CD14-positive monocyte (primary cell): ENCODE results near the gene CDYL2. TPM values are rescaled to one million over a fixed set of nuclear protein-coding genes. Genes with fewer than 3 reads are reported as not detected.

ENCODE experiments used
- DNase-seq, 3 donors: peaks; one replicate each; pipeline ENCODE4 v3.0.0-alpha.2; 2011 to 2022
- H2AFZ ChIP-seq: 2 replicates; pipeline ENCODE4 v1.6.0; 2012; ENCODE audit warnings: mild to moderate bottlenecking, low read depth, low read length, inconsistent platforms; ENCODE audit not compliant: insufficient read depth, poor library complexity, severe bottlenecking
- H3K27ac ChIP-seq, 2 donors: 1 replicate in 1 of 2; 2 replicates in 1 of 2; pipeline ENCODE4 v1.5.1; 2012 to 2013; ENCODE audit warnings: low read length in 2 of 2, control low read depth in 1 of 2, inconsistent platforms in 1 of 2, low read depth in 1 of 2, mild to moderate bottlenecking in 1 of 2
- H3K27me3 ChIP-seq, 2 donors: one replicate each; pipeline versions ENCODE4 v1.6.0 to v1.6.1; 2011 to 2013; ENCODE audit warnings: low read length in 2 of 2; ENCODE audit not compliant: control insufficient read depth in 2 of 2, insufficient read depth in 2 of 2
- H3K36me3 ChIP-seq, 2 donors: replicated peaks in 1 of 2; 1 replicate in 1 of 2; 2 replicates in 1 of 2; pipeline versions ENCODE4 v1.5.1 to v1.6.1; 2012 to 2013; ENCODE audit warnings: low read length in 2 of 2, control low read depth in 1 of 2, inconsistent platforms in 1 of 2, mild to moderate bottlenecking in 1 of 2; ENCODE audit not compliant: insufficient read depth in 2 of 2, control insufficient read depth in 1 of 2
- H3K4me1 ChIP-seq, 2 donors: 1 replicate in 1 of 2; 2 replicates in 1 of 2; pipeline versions ENCODE4 v1.5.1 to v1.6.1; 2012 to 2013; ENCODE audit warnings: low read length in 2 of 2, control low read depth in 1 of 2, inconsistent platforms in 1 of 2, mild to moderate bottlenecking in 1 of 2, moderate library complexity in 1 of 2; ENCODE audit not compliant: insufficient read depth in 2 of 2, control insufficient read depth in 1 of 2
- H3K4me2 ChIP-seq: replicated peaks from 2 replicates; pipeline ENCODE3; 2012; ENCODE audit warnings: low read length, moderate library complexity, mild to moderate bottlenecking; ENCODE audit not compliant: poor library complexity, severe bottlenecking; ENCODE audit errors: extremely low read depth
- H3K4me3 ChIP-seq, 3 experiments: fragments of 200-600 bp in 1 of 3; sonication (generic) in 1 of 3; replicated peaks in 1 of 3; 1 replicate in 2 of 3; 2 replicates in 1 of 3; pipeline ENCODE4 v1.5.1; 2011 to 2013; ENCODE audit warnings: low read length in 3 of 3, mild to moderate bottlenecking in 3 of 3, control low read depth in 2 of 3, low read depth in 2 of 3, inconsistent platforms in 1 of 3, moderate library complexity in 1 of 3
- H3K79me2 ChIP-seq: 2 replicates; pipeline ENCODE4 v1.6.0; 2012; ENCODE audit warnings: mild to moderate bottlenecking, control low read depth, inconsistent platforms, low read length, moderate library complexity; ENCODE audit not compliant: insufficient read depth
- H3K9ac ChIP-seq: 2 replicates; pipeline ENCODE4 v1.6.0; 2017; ENCODE audit warnings: low read length, mild to moderate bottlenecking; ENCODE audit not compliant: insufficient read depth, poor library complexity, severe bottlenecking
- H3K9me3 ChIP-seq, 2 donors: replicated peaks in 1 of 2; 1 replicate in 1 of 2; 2 replicates in 1 of 2; pipeline versions ENCODE4 v1.5.1 to v1.6.1; 2012 to 2013; ENCODE audit warnings: low read length in 2 of 2, control low read depth in 1 of 2; ENCODE audit not compliant: control insufficient read depth in 1 of 2, insufficient read depth in 1 of 2
- H4K20me1 ChIP-seq: 2 replicates; pipeline ENCODE4 v1.6.0; 2012; ENCODE audit warnings: mild to moderate bottlenecking, low read length, control low read depth, moderate library complexity; ENCODE audit not compliant: insufficient read depth
- H3K27ac Mint-ChIP-seq, 7 donors: one replicate each; pipeline ENCODE4 v1.8.0; 2020; ENCODE audit warnings: mild to moderate bottlenecking in 7 of 7, mixed read lengths in 7 of 7, moderate library complexity in 6 of 7, inconsistent platforms in 2 of 7
- H3K27me3 Mint-ChIP-seq, 3 donors: one replicate each; pipeline ENCODE4 v1.8.0; 2021 to 2022; ENCODE audit warnings: low read depth in 3 of 3, mild to moderate bottlenecking in 3 of 3, mixed read lengths in 3 of 3, moderate library complexity in 3 of 3, inconsistent platforms in 1 of 3
- H3K36me3 Mint-ChIP-seq, 2 donors: one replicate each; pipeline ENCODE4 v1.8.0; 2020; ENCODE audit warnings: mixed read lengths in 2 of 2, inconsistent platforms in 1 of 2, mild to moderate bottlenecking in 1 of 2
- H3K4me1 Mint-ChIP-seq: one replicate; pipeline ENCODE4 v1.8.0; 2020; ENCODE audit warnings: mild to moderate bottlenecking, mixed read lengths
- H3K4me3 Mint-ChIP-seq, 2 donors: one replicate each; pipeline ENCODE4 v1.8.0; 2020; ENCODE audit warnings: mild to moderate bottlenecking in 2 of 2, mixed read lengths in 2 of 2, moderate library complexity in 1 of 2
- H3K9me3 Mint-ChIP-seq, 7 donors: one replicate each; pipeline ENCODE4 v1.8.0; 2020 to 2022; ENCODE audit warnings: mixed read lengths in 7 of 7, mild to moderate bottlenecking in 6 of 7, moderate library complexity in 6 of 7, inconsistent platforms in 2 of 7
- CTCF ChIP-seq: fragments of 200-600 bp; IDR thresholded peaks from one replicate; pipeline ENCODE4 v1.8.0; 2022; ENCODE audit warnings: antibody characterized with exemption, mild to moderate bottlenecking
- WGBS: methylation state at CpG from one replicate; pipeline ENCODE4 v1.1.5; 2013; ENCODE audit warnings: missing lambda C conversion rate; ENCODE audit not compliant: insufficient coverage; 5-methylcytosine and 5-hydroxymethylcytosine counted together
- intact Hi-C, 2 donors: fragments of 100-400 bp; cut with micrococcal nuclease; formaldehyde crosslinking; loops; one replicate each; pipeline versions ENCODE4 v1.15.0 to v1.15.1; 2023
- polyA plus RNA-seq, 3 donors: library from polyadenylated mRNA; depleted of rRNA in 1 of 3; unstranded in 2 of 3; stranded (reverse) in 1 of 3; fragments of 300-500 nt in 2 of 3; fragments of >200 nt in 1 of 3; fragmentation: Illumina TruSeq in 2 of 3; gene quantifications; 1 replicate in 2 of 3; 2 replicates in 1 of 3; pipeline ENCODE4 v1.2.3, GENCODE V29; 2012 to 2021

CDYL2 gene
- polyA plus RNA-seq, 3 donors = 0.42 to 2.6 (median 0.93) TPM

DNA sequence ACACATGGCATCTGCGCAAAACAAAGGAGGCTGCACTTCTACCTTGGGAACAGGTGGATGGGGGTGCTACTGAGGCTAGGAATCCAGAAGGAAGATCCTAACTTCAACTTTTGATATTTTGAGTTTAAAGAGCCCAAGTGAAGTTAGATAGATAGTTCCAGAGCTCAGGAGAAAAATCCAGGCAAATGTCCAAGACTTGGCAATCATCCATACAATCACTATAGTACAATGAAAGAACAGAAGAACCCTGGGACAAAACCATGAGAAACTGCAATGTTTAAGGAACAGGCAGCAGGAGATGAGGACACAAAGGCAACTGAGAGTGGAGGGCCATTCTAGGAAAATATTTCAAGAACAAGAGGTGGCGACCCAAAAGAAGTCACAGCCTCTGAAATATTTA, 12.4 kb downstream of the CDYL2 start:
- Histone ChIP-seq H3K27me3 (no peaks in the 10 kb centered on the region), H3K4me2 (no peak overlapping the region)
- H3K36me3 Mint-ChIP-seq = no peaks in the 10 kb centered on the region

DNA sequence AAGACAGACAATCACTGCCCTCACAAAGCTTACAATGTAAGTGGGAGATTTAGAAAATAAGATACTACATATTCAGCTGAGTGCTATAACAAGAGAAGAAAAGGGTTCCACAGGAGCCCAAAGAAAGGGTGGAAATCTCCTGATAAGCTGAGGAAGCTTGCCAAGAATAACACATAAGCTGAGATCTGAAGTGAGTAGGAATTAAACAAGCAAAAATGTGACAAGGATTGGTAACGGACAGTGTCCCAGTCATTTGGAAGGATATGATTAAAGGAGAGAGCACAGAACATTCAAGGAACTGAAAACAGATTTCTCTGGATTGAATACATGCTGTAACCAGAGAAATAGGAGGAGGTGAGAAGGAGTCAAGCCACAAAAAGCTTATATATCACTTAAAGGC, 13.0 kb downstream of the CDYL2 start:
- Mint-ChIP-seq H3K36me3 (no peaks in the 10 kb centered on the region), H3K4me1 (no peaks in the 10 kb centered on the region), H3K4me3 (no peak overlapping the region), H3K9me3 (peaks cover 1 to 6% (median 6%) of the 10 kb centered on the region in 7 donors), H3K27me3 (no peaks in the 10 kb centered on the region), H3K27ac (no peak overlapping the region)
- H3K79me2 ChIP-seq = peaks cover 4% of the 10 kb centered on the region
- no peak overlapping the region for H3K27ac ChIP-seq
- H3K9ac ChIP-seq = no peak overlapping the region
- no peak overlapping the region for H3K4me2 ChIP-seq
- DNase-seq = no peak
- no peak overlapping the region for H3K4me3 ChIP-seq
- H3K27me3 ChIP-seq = no peaks in the 10 kb centered on the region
- TF ChIP-seq CTCF = no peak
- peaks cover 17% of the 10 kb centered on the region for H4K20me1 ChIP-seq
- H3K9me3 ChIP-seq = no peaks in the 10 kb centered on the region
- intact Hi-C loops = no loop called here
- H3K36me3 ChIP-seq = no peaks in the 10 kb centered on the region
- 82% methylated on average over 1 of the region's 1 CpG for WGBS
- no peak overlapping the region for H2AFZ ChIP-seq
- H3K4me1 ChIP-seq = no peaks in the 10 kb centered on the region

More for the DNA sequence above, 12.4 kb downstream of the CDYL2 start:
- no peak overlapping the region for H3K4me3 ChIP-seq
- H2AFZ ChIP-seq = no peak overlapping the region
- Mint-ChIP-seq H3K27ac (no peak overlapping the region), H3K9me3 (peaks cover 0 to 2% (median 0%) of the 10 kb centered on the region in 7 donors), H3K4me1 (no peaks in the 10 kb centered on the region), H3K4me3 (no peak overlapping the region), H3K27me3 (no peaks in the 10 kb centered on the region)
- TF ChIP-seq CTCF = no peak
- no peaks in the 10 kb centered on the region for H3K9me3 ChIP-seq
- H3K9ac ChIP-seq = no peak overlapping the region
- H4K20me1 ChIP-seq = peaks cover 17% of the 10 kb centered on the region
- H3K36me3 ChIP-seq = no peaks in the 10 kb centered on the region
- H3K27ac ChIP-seq = no peak overlapping the region
- H3K79me2 ChIP-seq = peaks cover 8% of the 10 kb centered on the region
- DNase-seq = no peak
- intact Hi-C loops = no loop called here
- no CpG with 5 or more reads among the region's 2 CpGs for WGBS
- no peaks in the 10 kb centered on the region for H3K4me1 ChIP-seq
